Measurements from ENCODE around the gene APLP2.

GRCh38 chr11:130162733-130163132, 93.0 kb downstream of the APLP2 start:
- TF ChIP-seq CTCF (IDR thresholded peaks at IDR 0.05), result no peak
- TF ChIP-seq POLR2A (IDR thresholded peaks at IDR 0.05), result no peak
